Measurements from ENCODE around the gene MYO9B.

DNA sequence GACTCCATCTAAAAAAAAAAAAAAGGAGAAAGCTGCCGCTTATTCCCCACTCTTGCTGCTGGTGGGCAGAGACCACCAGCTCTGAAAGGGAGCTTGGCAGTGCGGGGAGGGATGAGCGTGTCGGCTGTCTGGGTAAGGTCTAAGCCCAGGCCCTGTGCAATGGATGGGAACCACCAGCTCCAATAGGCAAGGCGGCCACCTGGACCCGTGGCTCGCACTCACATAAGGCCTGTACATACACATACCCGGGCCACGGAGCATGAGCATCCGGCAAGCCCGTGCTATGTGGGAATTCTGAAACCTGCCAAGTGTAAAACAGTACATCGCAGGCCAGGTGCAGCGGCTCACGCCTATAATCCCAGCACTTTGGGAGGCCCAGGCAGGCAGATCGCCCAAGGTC, 83.0 kb downstream of the MYO9B start:
- TF ChIP-seq, protein P1, sequence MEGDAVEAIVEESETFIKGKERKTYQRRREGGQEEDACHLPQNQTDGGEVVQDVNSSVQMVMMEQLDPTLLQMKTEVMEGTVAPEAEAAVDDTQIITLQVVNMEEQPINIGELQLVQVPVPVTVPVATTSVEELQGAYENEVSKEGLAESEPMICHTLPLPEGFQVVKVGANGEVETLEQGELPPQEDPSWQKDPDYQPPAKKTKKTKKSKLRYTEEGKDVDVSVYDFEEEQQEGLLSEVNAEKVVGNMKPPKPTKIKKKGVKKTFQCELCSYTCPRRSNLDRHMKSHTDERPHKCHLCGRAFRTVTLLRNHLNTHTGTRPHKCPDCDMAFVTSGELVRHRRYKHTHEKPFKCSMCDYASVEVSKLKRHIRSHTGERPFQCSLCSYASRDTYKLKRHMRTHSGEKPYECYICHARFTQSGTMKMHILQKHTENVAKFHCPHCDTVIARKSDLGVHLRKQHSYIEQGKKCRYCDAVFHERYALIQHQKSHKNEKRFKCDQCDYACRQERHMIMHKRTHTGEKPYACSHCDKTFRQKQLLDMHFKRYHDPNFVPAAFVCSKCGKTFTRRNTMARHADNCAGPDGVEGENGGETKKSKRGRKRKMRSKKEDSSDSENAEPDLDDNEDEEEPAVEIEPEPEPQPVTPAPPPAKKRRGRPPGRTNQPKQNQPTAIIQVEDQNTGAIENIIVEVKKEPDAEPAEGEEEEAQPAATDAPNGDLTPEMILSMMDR (conservative IDR thresholded peaks at IDR 0.05 in 1 of 2, IDR thresholded peaks at IDR 0.05 in 1 of 2; ENCODE audit: low read depth in 1 of 2, low read length in 2 of 2): no peak
- no peak for TF ChIP-seq EZH2 (IDR thresholded peaks at IDR 0.05; ENCODE audit: low read length, missing control alignments)
